Neural cell (in vitro differentiated cells): ENCODE measurements around the gene G6PC3. TPM values are rescaled to one million over a fixed set of nuclear protein-coding genes. Genes with fewer than 3 reads are reported as not detected.

Experiments
- H2AFZ ChIP-seq: fragments of 200-600, 300-800 bp; sonication (generic), shearing (Covaris generic); 2 replicates; pipeline ENCODE4 v1.6.0; 2014; ENCODE audit warnings: low read depth, mild to moderate bottlenecking, antibody characterized with exemption, low read length, moderate library complexity
- H3F3A ChIP-seq: fragments of 200-600 bp; shearing (Covaris generic); 2 replicates; pipeline ENCODE4 v1.6.1; 2016; ENCODE audit warnings: mild to moderate bottlenecking, moderate library complexity, mixed read lengths, antibody characterized with exemption, low read length; ENCODE audit not compliant: insufficient read depth, poor library complexity, severe bottlenecking
- H3K27ac ChIP-seq: fragments of 200-600, 300-800 bp; sonication (generic), shearing (Covaris generic); 2 replicates; pipeline ENCODE4 v1.5.1; 2014; ENCODE audit warnings: mild to moderate bottlenecking, low read length, moderate library complexity
- H3K27me3 ChIP-seq: fragments of 300-800, 200-600 bp; sonication (generic), shearing (Covaris generic); 2 replicates; pipeline ENCODE4 v1.6.0; 2014; ENCODE audit warnings: mild to moderate bottlenecking, low read depth, low read length, moderate library complexity; ENCODE audit not compliant: insufficient read depth
- H3K36me3 ChIP-seq: fragments of 300-800, 200-600 bp; sonication (generic), shearing (Covaris generic); 2 replicates; pipeline ENCODE4 v1.5.1; 2014; ENCODE audit warnings: mild to moderate bottlenecking, antibody characterized with exemption, low read length, moderate library complexity; ENCODE audit not compliant: insufficient read depth
- H3K4me2 ChIP-seq: fragments of 300-800, 200-600 bp; sonication (generic), shearing (Covaris generic); 2 replicates; pipeline ENCODE4 v1.6.0; 2014; ENCODE audit warnings: mild to moderate bottlenecking, low read length
- H3K4me3 ChIP-seq: fragments of 300-800, 200-600 bp; sonication (generic), shearing (Covaris generic); 2 replicates; pipeline ENCODE4 v1.5.1; 2014; ENCODE audit warnings: mild to moderate bottlenecking, low read length, moderate library complexity
- H3K79me2 ChIP-seq: fragments of 200-600 bp; shearing (Covaris generic); replicated peaks from 2 replicates; pipeline ENCODE4 v1.6.0; 2014; ENCODE audit warnings: mild to moderate bottlenecking, low read length, moderate library complexity; ENCODE audit not compliant: insufficient read depth
- H3K9ac ChIP-seq: fragments of 300-800, 200-600 bp; sonication (generic), shearing (Covaris generic); 2 replicates; pipeline ENCODE4 v1.6.1; 2016; ENCODE audit warnings: mild to moderate bottlenecking, low read length, mixed read lengths
- H3K9me2 ChIP-seq: fragments of 200-600 bp; shearing (Covaris generic); 2 replicates; pipeline ENCODE4 v1.6.1; 2016; ENCODE audit warnings: mild to moderate bottlenecking, low read length, mixed read lengths; ENCODE audit not compliant: insufficient read depth
- H3K9me3 ChIP-seq: fragments of 200-600, 300-800 bp; sonication (generic), shearing (Covaris generic); 2 replicates; pipeline ENCODE4 v1.6.1; 2016; ENCODE audit warnings: mild to moderate bottlenecking, mixed run types, low read length, moderate library complexity, mixed read lengths
- H4K20me1 ChIP-seq: fragments of 200-600 bp; shearing (Covaris generic); 2 replicates; pipeline ENCODE4 v1.6.1; 2016; ENCODE audit warnings: mild to moderate bottlenecking, mixed run types; ENCODE audit not compliant: insufficient read depth
- CTCF ChIP-seq: fragments of 450-650 bp; IDR thresholded peaks from 2 replicates; pipeline ENCODE4 v1.5.1; 2014; ENCODE audit warnings: antibody characterized with exemption, mild to moderate bottlenecking, moderate library complexity; ENCODE audit not compliant: poor library complexity, severe bottlenecking
- EP300 ChIP-seq: fragments of 450-650 bp; conservative IDR thresholded peaks from 2 replicates; pipeline ENCODE4 v1.6.1; 2014; ENCODE audit warnings: antibody characterized with exemption, mild to moderate bottlenecking, moderate library complexity; ENCODE audit not compliant: poor library complexity, severe bottlenecking
- EZH2 ChIP-seq: fragments of 200-600, 300-800 bp; shearing (Covaris generic), sonication (generic); IDR thresholded peaks from 2 replicates; pipeline ENCODE4 v1.6.1; 2014; ENCODE audit warnings: antibody characterized with exemption, low read length, borderline replicate concordance, mild to moderate bottlenecking; ENCODE audit not compliant: insufficient read depth, poor library complexity, severe bottlenecking
- MXI1 ChIP-seq: fragments of 450-650 bp; conservative IDR thresholded peaks from 2 replicates; pipeline ENCODE4 v1.6.1; 2014; ENCODE audit warnings: antibody characterized with exemption, mild to moderate bottlenecking; ENCODE audit not compliant: poor library complexity, severe bottlenecking
- POLR2AphosphoS5 ChIP-seq: IDR thresholded peaks from 2 replicates; pipeline ENCODE4 v1.6.1; 2012
- RAD21 ChIP-seq: fragments of 450-650 bp; conservative IDR thresholded peaks from 2 replicates; pipeline ENCODE4 v1.6.1; 2014; ENCODE audit warnings: antibody characterized with exemption, mild to moderate bottlenecking, moderate library complexity
- REST ChIP-seq: IDR thresholded peaks from 2 replicates; pipeline ENCODE4 v1.6.1; 2012; ENCODE audit warnings: borderline replicate concordance
- SMC3 ChIP-seq: fragments of 450-650 bp; conservative IDR thresholded peaks from 2 replicates; pipeline ENCODE4 v1.6.1; 2014; ENCODE audit warnings: antibody characterized with exemption, mild to moderate bottlenecking, moderate library complexity; ENCODE audit not compliant: poor library complexity
- TAF1 ChIP-seq: IDR thresholded peaks from 2 replicates; pipeline ENCODE4 v1.6.1; 2012; ENCODE audit warnings: low read depth
- polyA plus RNA-seq: library from polyadenylated mRNA; depleted of rRNA; stranded (reverse); fragments of >200 nt; gene quantifications from 2 replicates; pipeline ENCODE4 v1.2.3, GENCODE V29; 2014

Gene G6PC3
- polyA plus RNA-seq, 1 donor from 2014 or later = 10.8 TPM

DNA sequence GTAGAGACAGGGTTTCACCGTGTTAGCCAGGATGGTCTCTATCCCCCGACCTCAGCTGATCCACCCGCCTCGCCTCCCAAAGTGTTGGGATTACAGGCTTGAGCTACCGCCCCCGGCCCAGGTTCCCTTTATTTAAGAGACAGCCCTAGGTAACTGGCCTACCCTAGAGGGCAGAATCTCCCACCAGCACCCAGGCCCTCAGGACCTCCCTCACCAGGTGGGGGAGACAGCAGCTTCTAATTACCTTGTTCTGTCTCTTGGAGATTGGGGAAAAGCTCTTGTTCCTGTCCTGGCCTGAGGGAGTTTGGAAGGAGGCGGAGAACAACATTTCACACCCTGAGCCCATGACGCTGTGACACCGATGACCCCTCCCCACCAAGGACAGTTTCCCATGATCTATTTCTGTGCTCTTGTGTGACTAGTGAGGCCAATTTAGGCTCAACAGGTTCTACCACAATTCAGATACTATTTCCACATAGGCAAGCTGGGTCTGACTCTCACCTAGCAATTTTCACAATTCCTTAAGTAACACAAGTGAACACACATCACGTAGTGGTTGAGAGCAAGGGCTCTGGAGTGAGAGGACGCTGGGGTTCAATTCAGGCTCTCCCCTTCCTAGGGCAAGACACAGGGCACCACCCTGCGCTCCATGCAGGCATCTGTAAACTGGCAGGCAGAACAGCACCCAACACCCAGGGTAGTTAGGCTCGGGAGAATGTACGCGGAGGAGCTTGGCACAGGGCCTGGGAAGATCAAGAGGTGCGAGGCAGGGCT, 32.5 kb downstream of the G6PC3 start:
- H3K4me2 ChIP-seq = no peak overlapping the region
- no peaks in the 10 kb centered on the region for H3K36me3 ChIP-seq
- no peak overlapping the region for H3K4me3 ChIP-seq
- H3K27me3 ChIP-seq = no peaks in the 10 kb centered on the region
- no peaks in the 10 kb centered on the region for H4K20me1 ChIP-seq
- H3K79me2 ChIP-seq = peaks cover 5% of the 10 kb centered on the region
- no peaks in the 10 kb centered on the region for H3F3A ChIP-seq
- no peaks in the 10 kb centered on the region for H3K9me2 ChIP-seq
- H2AFZ ChIP-seq = no peak overlapping the region
- no peak overlapping the region for H3K27ac ChIP-seq
- TF ChIP-seq RAD21 (no peak), EZH2 (no peak), POLR2AphosphoS5 (no peak), TAF1 (no peak), REST (no peak), EP300 (no peak), MXI1 (no peak), CTCF (no peak), SMC3 (no peak)
- H3K9me3 ChIP-seq = no peaks in the 10 kb centered on the region
- no peak overlapping the region for H3K9ac ChIP-seq

GRCh38 chr17:44105483-44105882, 34.9 kb downstream of the G6PC3 start:
- TF ChIP-seq CTCF = no peak
- no peak for TF ChIP-seq RAD21
- no peak for TF ChIP-seq EZH2
- TF ChIP-seq POLR2AphosphoS5 = no peak
- TF ChIP-seq TAF1 = no peak
- TF ChIP-seq EP300 = no peak
- TF ChIP-seq SMC3 = no peak
- TF ChIP-seq MXI1 = no peak
- no peak for TF ChIP-seq REST
- Histone ChIP-seq H3K27ac (no peak overlapping the region), H2AFZ (no peak overlapping the region), H3K27me3 (no peaks in the 10 kb centered on the region), H3K36me3 (no peaks in the 10 kb centered on the region), H3F3A (no peaks in the 10 kb centered on the region), H3K9me3 (no peaks in the 10 kb centered on the region), H4K20me1 (peaks cover 2% of the 10 kb centered on the region), H3K79me2 (peaks cover 21% of the 10 kb centered on the region), H3K9ac (no peak overlapping the region), H3K4me3 (no peak overlapping the region), H3K4me2 (no peak overlapping the region), H3K9me2 (no peaks in the 10 kb centered on the region)
